ENCODE data around the gene ECE1.

ECE1 gene

GRCh38 chr1:21317035-21317689, 26.9 kb upstream of the ECE1 start:
- no peaks in the 10 kb centered on the region for H3K36me3 ChIP-seq (ENCODE audit: insufficient read depth, low read length)
- TF ChIP-seq CTCF (IDR thresholded peaks at IDR 0.05; ENCODE audit: borderline replicate concordance, extremely low read depth, low read length, poor library complexity, severe bottlenecking) (no peak), EZH2 (IDR thresholded peaks at IDR 0.05; ENCODE audit: borderline replicate concordance, low read depth, low read length, severe bottlenecking) (no peak)
- DNase-seq, result no peak
- no peaks in the 10 kb centered on the region for H3K27me3 ChIP-seq (ENCODE audit: insufficient read depth, low read length, poor library complexity)
- no peak overlapping the region for H3K4me2 ChIP-seq (ENCODE audit: insufficient read depth, low read length)
- no peak overlapping the region for H3K4me3 ChIP-seq (ENCODE audit: low read depth in 1 of 2, low read length in 2 of 2)
- H2AFZ ChIP-seq (ENCODE audit: low read depth, low read length), result no peak overlapping the region
- no peak for ATAC-seq (ENCODE audit: insufficient read depth, low read depth)
- H4K20me1 ChIP-seq (ENCODE audit: insufficient read depth, low read length), result peaks cover 54% of the 10 kb centered on the region
- H3K4me1 ChIP-seq (ENCODE audit: insufficient read depth, low read length), result no peaks in the 10 kb centered on the region
- H3K79me2 ChIP-seq (ENCODE audit: insufficient read depth, low read length), result no peaks in the 10 kb centered on the region
- no peaks in the 10 kb centered on the region for H3K9me3 ChIP-seq (ENCODE audit: insufficient read depth, low read length, severe bottlenecking)
- no peak overlapping the region for H3K27ac ChIP-seq (ENCODE audit: low read length)
- H3K9ac ChIP-seq (ENCODE audit: low read depth, low read length), result no peak overlapping the region

GRCh38 chr1:21314743-21315396, 24.6 kb upstream of the ECE1 start:
- no peak overlapping the region for H3K9ac ChIP-seq (ENCODE audit: low read depth, low read length)
- no peak overlapping the region for H3K4me3 ChIP-seq (ENCODE audit: low read depth in 1 of 2, low read length in 2 of 2)
- H3K9me3 ChIP-seq (ENCODE audit: insufficient read depth, low read length, severe bottlenecking), result no peaks in the 10 kb centered on the region
- no peak for DNase-seq
- H2AFZ ChIP-seq (ENCODE audit: low read depth, low read length), result no peak overlapping the region
- ATAC-seq (ENCODE audit: insufficient read depth, low read depth), result no peak
- H3K36me3 ChIP-seq (ENCODE audit: insufficient read depth, low read length), result no peaks in the 10 kb centered on the region
- no peaks in the 10 kb centered on the region for H3K4me1 ChIP-seq (ENCODE audit: insufficient read depth, low read length)
- H3K27me3 ChIP-seq (ENCODE audit: insufficient read depth, low read length, poor library complexity), result no peaks in the 10 kb centered on the region
- H3K79me2 ChIP-seq (ENCODE audit: insufficient read depth, low read length), result no peaks in the 10 kb centered on the region
- TF ChIP-seq CTCF (IDR thresholded peaks at IDR 0.05; ENCODE audit: borderline replicate concordance, extremely low read depth, low read length, poor library complexity, severe bottlenecking) (no peak), EZH2 (IDR thresholded peaks at IDR 0.05; ENCODE audit: borderline replicate concordance, low read depth, low read length, severe bottlenecking) (no peak)
- H3K27ac ChIP-seq (ENCODE audit: low read length), result no peak overlapping the region
- peaks cover 52% of the 10 kb centered on the region for H4K20me1 ChIP-seq (ENCODE audit: insufficient read depth, low read length)
- H3K4me2 ChIP-seq (ENCODE audit: insufficient read depth, low read length), result no peak overlapping the region

- no peak for TF ChIP-seq EZH2 (IDR thresholded peaks at IDR 0.05; ENCODE audit: borderline replicate concordance, low read depth, low read length, severe bottlenecking)
- TF ChIP-seq CTCF (IDR thresholded peaks at IDR 0.05; ENCODE audit: borderline replicate concordance, extremely low read depth, low read length, poor library complexity, severe bottlenecking), result no peak
- Histone ChIP-seq H3K4me3 (ENCODE audit: low read depth in 1 of 2, low read length in 2 of 2) (no peak overlapping the region), H3K9me3 (ENCODE audit: insufficient read depth, low read length, severe bottlenecking) (no peaks in the 10 kb centered on the region), H2AFZ (ENCODE audit: low read depth, low read length) (no peak overlapping the region), H3K27me3 (ENCODE audit: insufficient read depth, low read length, poor library complexity) (no peaks in the 10 kb centered on the region), H3K79me2 (ENCODE audit: insufficient read depth, low read length) (no peaks in the 10 kb centered on the region), H3K4me1 (ENCODE audit: insufficient read depth, low read length) (no peaks in the 10 kb centered on the region), H4K20me1 (ENCODE audit: insufficient read depth, low read length) (peaks cover 51% of the 10 kb centered on the region), H3K27ac (ENCODE audit: low read length) (no peak overlapping the region), H3K4me2 (ENCODE audit: insufficient read depth, low read length) (no peak overlapping the region), H3K9ac (ENCODE audit: low read depth, low read length) (no peak overlapping the region), H3K36me3 (ENCODE audit: insufficient read depth, low read length) (no peaks in the 10 kb centered on the region)
- ATAC-seq (ENCODE audit: insufficient read depth, low read depth) (no peak), DNase-seq (no peak)
Observed at GRCh38 chr1:21313886-21314721, 23.8 kb upstream of the ECE1 start.

Data from DND-41 (cell line).